GM12892 (cell line): ENCODE data around the gene CPSF4.
A peak's percentile ranks its signal among the peaks of the same experiment; 100 is the strongest.
"Not testable (repeated sequence)": the region's sequence is repeated elsewhere in the genome, so short reads cannot be mapped to it uniquely, and the experiment has no call there.

Experiments
- DNase-seq: peaks from one replicate; pipeline ENCODE4 v3.0.0; 2011; ENCODE audit not compliant: insufficient read length
- FAIRE-seq: peaks from 2 replicates; lab custom pipeline; 2011; peaks lifted over from hg19 to GRCh38; lab: Jason Lieb, UNC
- POLR2A ChIP-seq: IDR thresholded peaks from 2 replicates; pipeline ENCODE4 v1.6.1; 2011; ENCODE audit warnings: low read depth, low read length, control low read depth
- POLR2AphosphoS5 ChIP-seq: IDR thresholded peaks from 2 replicates; pipeline ENCODE4 v1.6.1; 2011; ENCODE audit warnings: low read depth, low read length, control low read depth
- TAF1 ChIP-seq: IDR thresholded peaks from 2 replicates; pipeline ENCODE4 v1.6.1; 2011; ENCODE audit warnings: low read depth, mild to moderate bottlenecking, control low read depth, low read length, borderline replicate concordance

CPSF4 gene

GRCh38 chr7:99500637-99501009 is 61.9 kb downstream of the CPSF4 start:
- TF ChIP-seq TAF1 (no peak), POLR2AphosphoS5 (no peak), POLR2A (no peak)
- no peak for DNase-seq
- FAIRE-seq: no peak

DNA sequence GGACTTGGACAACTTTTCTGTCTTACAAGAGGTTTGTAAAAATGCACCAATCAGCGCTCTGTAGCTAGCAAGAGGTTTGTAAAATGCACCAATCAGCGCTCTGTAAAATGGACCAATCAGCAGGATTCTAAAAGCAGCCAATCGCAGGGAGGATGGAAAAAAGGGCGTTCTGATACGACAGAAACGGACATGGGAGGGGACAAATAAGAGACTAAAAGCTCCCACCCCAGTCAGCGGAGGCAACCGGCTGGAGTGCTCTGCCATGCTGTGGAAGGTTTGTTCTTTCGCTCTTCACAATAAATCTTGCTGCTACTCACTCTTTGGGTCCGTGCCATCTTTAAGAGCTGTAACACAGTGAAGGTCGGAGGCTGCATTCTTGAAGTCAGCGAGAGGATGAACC is 62.5 kb downstream of the CPSF4 start:
- DNase-seq, FAIRE-seq: not testable (repeated sequence)

DNA sequence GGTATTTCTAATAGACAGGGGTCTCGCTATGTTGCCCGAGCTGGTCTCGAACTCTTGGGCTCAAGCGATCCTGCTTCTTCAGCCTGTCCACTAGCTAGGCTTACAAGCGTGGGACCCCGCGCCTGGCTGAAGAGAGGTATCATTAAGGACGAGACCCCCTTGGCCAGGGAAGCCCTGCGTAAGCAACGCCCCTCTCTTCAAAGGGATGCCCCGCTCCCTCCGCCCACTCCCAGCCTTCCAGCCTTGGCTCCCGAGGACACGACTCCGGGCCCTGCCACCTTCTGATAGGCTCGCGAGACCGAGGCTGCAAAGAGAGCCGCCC is 65.5 kb downstream of the CPSF4 start:
- TF ChIP-seq TAF1 (no peak), POLR2A (no peak), POLR2AphosphoS5 (no peak; the same call in 1 of the 2 replicates)
- DNase-seq (peak; percentile 94), FAIRE-seq (no peak)

DNA sequence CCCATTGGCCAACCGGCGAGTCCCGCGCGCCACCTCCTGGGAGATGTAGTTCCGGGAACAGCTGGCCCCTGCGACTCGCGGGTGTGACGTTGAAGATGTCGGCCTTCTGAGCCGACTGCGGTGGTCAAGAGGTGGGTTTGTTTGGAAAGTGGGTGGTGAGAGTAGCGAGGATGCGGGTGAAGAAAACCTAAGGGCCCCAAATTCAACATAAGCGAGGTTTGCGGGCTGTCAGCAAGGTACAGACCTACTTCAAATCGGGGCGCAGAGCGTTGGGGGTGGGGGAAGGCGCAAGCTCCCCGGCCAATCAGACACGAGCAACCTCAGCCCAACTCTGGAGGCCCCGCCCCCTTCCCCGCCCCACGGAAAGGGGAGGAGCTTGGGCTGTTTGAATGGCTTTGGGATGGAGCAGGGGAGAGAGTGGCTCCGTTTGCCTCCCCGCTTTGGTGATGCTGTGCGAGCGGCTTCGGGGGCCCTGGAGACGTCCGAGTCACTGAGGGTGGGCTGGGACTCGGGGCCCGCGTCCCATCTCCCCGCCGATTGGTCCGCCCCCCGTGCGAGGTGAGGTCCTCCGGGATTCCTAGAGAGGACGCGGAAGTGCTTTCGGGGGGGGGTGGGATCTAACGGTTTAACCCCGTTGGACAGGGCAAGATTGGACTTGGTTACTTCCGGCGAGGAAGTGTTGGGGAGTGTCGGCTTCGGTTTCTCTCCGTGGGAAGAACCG is 66.0 kb downstream of the CPSF4 start, which contains the start of gene ZKSCAN5:
TSS of gene ZKSCAN5 (plus strand) at position 60 of the 721 bp plus-strand sequence. CDS start 1,383 bp downstream, outside the sequence.
- DNase-seq (peak; percentile 88), FAIRE-seq (peak; percentile 95)
- TF ChIP-seq TAF1 (peak; percentile 93), POLR2A (peak; percentile 97), POLR2AphosphoS5 (peak; percentile 91)

- TF ChIP-seq POLR2A (no peak), POLR2AphosphoS5 (no peak), TAF1 (no peak)
- FAIRE-seq: no peak
- no peak for DNase-seq
Observed at GRCh38 chr7:99505324-99505662, 66.5 kb downstream of the CPSF4 start.
